LNCaP clone FGC (cell line): Measurements from ENCODE around the gene HLCS.

Experiments
- DNase-seq: peaks from one replicate; pipeline ENCODE4 v3.0.0-alpha.2; 2011; ENCODE audit warnings: low read depth
- H3K4me3 ChIP-seq: 2 replicates; pipeline ENCODE4 v1.5.1; 2011; ENCODE audit warnings: mild to moderate bottlenecking, low read depth, low read length, control low read depth
- CTCF ChIP-seq: IDR thresholded peaks from 2 replicates; pipeline ENCODE4 v1.5.1; 2012; ENCODE audit warnings: mild to moderate bottlenecking; ENCODE audit not compliant: control insufficient read depth, insufficient read depth; ENCODE audit errors: extremely low read depth

Gene HLCS

GRCh38 chr21:36874665-36875064 is 91.8 kb downstream of the HLCS start:
- TF ChIP-seq CTCF = no peak
- no peak overlapping the region for H3K4me3 ChIP-seq
- DNase-seq = no peak

GRCh38 chr21:36873513-36873912 is 93.0 kb downstream of the HLCS start:
- no peak for TF ChIP-seq CTCF
- DNase-seq = no peak
- H3K4me3 ChIP-seq = no peak overlapping the region

GRCh38 chr21:36867291-36867905 is 99.1 kb downstream of the HLCS start:
- DNase-seq = no peak
- TF ChIP-seq CTCF = no peak
- H3K4me3 ChIP-seq = no peak overlapping the region

- TF ChIP-seq CTCF = no peak
- DNase-seq = no peak
These were observed 100.0 kb downstream of the HLCS start for GRCh38 chr21:36866419-36866818.

GRCh38 chr21:36864974-36865373 is 101.5 kb downstream of the HLCS start:
- no peak for DNase-seq
- no peak overlapping the region for H3K4me3 ChIP-seq
- TF ChIP-seq CTCF = no peak

More at GRCh38 chr21:36866419-36866818, 100.0 kb downstream of the HLCS start:
- no peak overlapping the region for H3K4me3 ChIP-seq

GRCh38 chr21:36863260-36863659 is 103.2 kb downstream of the HLCS start:
- no peak for DNase-seq
- H3K4me3 ChIP-seq = no peak overlapping the region
- TF ChIP-seq CTCF = no peak
